ENCODE results near the gene TAS1R3. TPM values are rescaled to one million over a fixed set of nuclear protein-coding genes. Genes with fewer than 3 reads are reported as not detected.

The TAS1R3 gene
- total RNA-seq = under 0.01 and 0.26 TPM in 2 replicates

GRCh38 chr1:1331068-1331965, at the start of gene TAS1R3:
Gene TAS1R3, plus strand, starts transcription at chr1:1331280. Its CDS starts 66 bp downstream, at chr1:1331346.

GRCh38 chr1:1307923-1308755, 22.9 kb upstream of the TAS1R3 start, which contains the start of the genes ACAP3 and PUSL1:
Gene ACAP3, minus strand, starts transcription at chr1:1307930. Its CDS starts 115 bp downstream, at chr1:1307815.
Gene PUSL1, plus strand, starts transcription at chr1:1308597. Its CDS starts 47 bp downstream, at chr1:1308644.

GRCh38 chr1:1324524-1325287, 6.4 kb upstream of the TAS1R3 start, which contains the start of the genes CPTP and INTS11:
Gene CPTP, plus strand, starts transcription at chr1:1324802. Its CDS starts 2,109 bp downstream, at chr1:1326911.
Gene INTS11, minus strand, starts transcription at chr1:1324660. Its CDS starts 52 bp downstream, at chr1:1324608.

GRCh38 chr1:1349256-1350012, 18.4 kb downstream of the TAS1R3 start, which contains the start of gene DVL1:
Gene DVL1, minus strand, starts transcription at chr1:1349418. Its CDS starts 353 bp downstream, at chr1:1349065.

GRCh38 chr1:1358433-1359271, 27.6 kb downstream of the TAS1R3 start, which contains the start of gene MXRA8:
Gene MXRA8, minus strand, starts transcription at chr1:1358555. Its CDS starts 51 bp downstream, at chr1:1358504.

GRCh38 chr1:1374929-1375662, 44.0 kb downstream of the TAS1R3 start, which contains the start of gene AURKAIP1:
Gene AURKAIP1, minus strand, starts transcription at chr1:1375207. Its CDS starts 451 bp downstream, at chr1:1374756.

Other genes with a start within 250 kb of the TAS1R3 start
- gene C1orf159, start 215.2 kb upstream of the TAS1R3 start, total RNA-seq = 14.1 and 14.8 TPM in 2 replicates
- gene TTLL10, start 157.4 kb upstream of the TAS1R3 start, total RNA-seq = not detected in 2 replicates
- 0.08 and 2.1 TPM in 2 replicates for gene TNFRSF18, start 124.7 kb upstream of the TAS1R3 start, total RNA-seq
- gene TNFRSF4, start 117.1 kb upstream of the TAS1R3 start, total RNA-seq = 2.3 TPM in 1 of 2 replicates, not detected in the other
- gene SDF4, start 99.3 kb upstream of the TAS1R3 start, total RNA-seq = 198 and 213 TPM in 2 replicates
- gene B3GALT6, start 99.0 kb upstream of the TAS1R3 start, total RNA-seq = 31.2 and 33.3 TPM in 2 replicates
- gene C1QTNF12, start 84.6 kb upstream of the TAS1R3 start, total RNA-seq = 0.88 and 1.0 TPM in 2 replicates
- gene UBE2J2, start 57.4 kb upstream of the TAS1R3 start, total RNA-seq = 54.6 and 59.0 TPM in 2 replicates
- gene SCNN1D, start 50.8 kb upstream of the TAS1R3 start, total RNA-seq = 0.13 and 1.9 TPM in 2 replicates
- gene ACAP3, start 23.4 kb upstream of the TAS1R3 start, total RNA-seq = 18.0 and 42.2 TPM in 2 replicates
- 22.8 and 29.1 TPM in 2 replicates for gene PUSL1, start 22.7 kb upstream of the TAS1R3 start, total RNA-seq
- gene INTS11, start 6.6 kb upstream of the TAS1R3 start, total RNA-seq = 66.5 and 80.2 TPM in 2 replicates
- gene CPTP, start 6.5 kb upstream of the TAS1R3 start, total RNA-seq = 19.5 and 24.6 TPM in 2 replicates
- gene DVL1, start 18.1 kb downstream of the TAS1R3 start, total RNA-seq = 40.4 and 50.7 TPM in 2 replicates
- gene MXRA8, start 27.3 kb downstream of the TAS1R3 start, total RNA-seq = 281 and 666 TPM in 2 replicates
- 119 and 199 TPM in 2 replicates for gene AURKAIP1, start 43.9 kb downstream of the TAS1R3 start, total RNA-seq
- gene CCNL2, start 68.1 kb downstream of the TAS1R3 start, total RNA-seq = 28.2 and 115 TPM in 2 replicates
- gene MRPL20, start 76.0 kb downstream of the TAS1R3 start, total RNA-seq = 120 and 138 TPM in 2 replicates
- gene ANKRD65, start 90.0 kb downstream of the TAS1R3 start, total RNA-seq = 3.1 and 4.1 TPM in 2 replicates
- 30.5 and 35.1 TPM in 2 replicates for gene VWA1, start 104.4 kb downstream of the TAS1R3 start, total RNA-seq
- 0.13 TPM in 1 of 2 replicates, not detected in the other for gene ATAD3C, start 118.4 kb downstream of the TAS1R3 start, total RNA-seq
- 11.4 and 20.0 TPM in 2 replicates for gene ATAD3B, start 140.5 kb downstream of the TAS1R3 start, total RNA-seq
- gene ATAD3A, start 180.9 kb downstream of the TAS1R3 start, total RNA-seq = 15.3 and 45.6 TPM in 2 replicates
- gene TMEM240, start 209.3 kb downstream of the TAS1R3 start, total RNA-seq = 4.4 and 10.3 TPM in 2 replicates
- gene SSU72, start 243.6 kb downstream of the TAS1R3 start, total RNA-seq = 107 and 127 TPM in 2 replicates

Measured in epithelial cell of alveolus of lung (primary cell).